ENCODE measurements around the gene TP73. TPM values are rescaled to one million over a fixed set of nuclear protein-coding genes. Genes with fewer than 3 reads are reported as not detected.

Gene TP73
- total RNA-seq, 1 experiment from 2014 or later, result 19.2 TPM

DNA sequence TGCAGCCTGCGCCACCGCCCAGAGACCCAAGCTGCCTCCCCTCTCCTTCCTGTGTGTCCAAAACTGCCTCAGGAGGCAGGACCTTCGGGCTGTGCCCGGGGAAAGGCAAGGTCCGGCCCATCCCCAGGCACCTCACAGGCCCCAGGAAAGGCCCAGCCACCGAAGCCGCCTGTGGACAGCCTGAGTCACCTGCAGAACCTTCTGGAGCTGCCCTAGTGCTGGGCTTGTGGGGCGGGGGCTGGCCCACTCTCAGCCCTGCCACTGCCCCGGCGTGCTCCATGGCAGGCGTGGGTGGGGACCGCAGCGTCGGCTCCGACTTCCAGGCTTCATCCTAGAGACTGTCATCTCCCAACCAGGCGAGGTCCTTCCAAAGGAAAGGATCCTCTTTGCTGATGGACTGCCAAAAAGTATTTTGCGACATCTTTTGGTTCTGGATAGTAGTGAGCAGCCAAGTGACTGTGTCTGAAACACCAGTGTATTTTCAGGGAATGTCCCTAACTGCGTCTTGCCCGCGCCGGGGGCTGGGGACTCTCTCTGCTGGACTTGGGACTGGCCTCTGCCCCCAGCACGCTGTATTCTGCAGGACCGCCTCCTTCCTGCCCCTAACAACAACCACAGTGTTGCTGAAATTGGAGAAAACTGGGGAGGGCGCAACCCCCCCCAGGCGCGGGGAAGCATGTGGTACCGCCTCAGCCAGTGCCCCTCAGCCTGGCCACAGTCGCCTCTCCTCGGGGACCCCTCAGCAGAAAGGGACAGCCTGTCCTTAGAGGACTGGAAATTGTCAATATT is 81.0 kb downstream of the TP73 start:
- H3K27ac ChIP-seq (ENCODE audit: low read depth, low read length), result no peak overlapping the region
- DNase-seq (ENCODE audit: low read depth, low spot score), result no peak
- H2AFZ ChIP-seq (ENCODE audit: low read depth, low read length, poor library complexity, severe bottlenecking), result no peak overlapping the region
- no peaks in the 10 kb centered on the region for H3K4me1 ChIP-seq (ENCODE audit: control insufficient read depth in 1 of 2, insufficient read depth in 2 of 2, low read length in 2 of 2)
- no peaks in the 10 kb centered on the region for H3K9me2 ChIP-seq (ENCODE audit: insufficient read depth)
- H3K9ac ChIP-seq (ENCODE audit: low read length), result no peak overlapping the region
- ChIA-PET RAD21 (ENCODE audit: low non-redundant PET in 1 of 2, low total read pairs in 2 of 2, uncharacterized antibody in 2 of 2, unreplicated experiment in 2 of 2) (no interaction called here), CTCF (interaction anchor here (1.8 kb wide), 1 partner anchor 9 kb away, joined by 5 read pairs; no protein-coding TSS in a partner anchor), POLR2A (no interaction called here)
- H3K4me3 ChIP-seq (replicated peaks in 1 of 2; ENCODE audit: low read depth in 1 of 2, low read length in 2 of 2), result no peak overlapping the region
- intact Hi-C loops (cut with micrococcal nuclease), result no loop called here
- no peak for ATAC-seq
- BruUV-seq (replicated peaks), result no TSS peak
- H3K27me3 ChIP-seq (ENCODE audit: insufficient read depth, low read length), result no peaks in the 10 kb centered on the region
- TF ChIP-seq SRF (IDR thresholded peaks at IDR 0.05; ENCODE audit: low read depth) (no peak), CEBPB (IDR thresholded peaks at IDR 0.05; ENCODE audit: low read depth) (no peak), CTCF (IDR thresholded peaks at IDR 0.05 in 2 of 3, conservative IDR thresholded peaks at IDR 0.05 in 1 of 3; ENCODE audit: borderline replicate concordance in 1 of 3, insufficient read depth in 1 of 3, low read depth in 2 of 3, low read length in 2 of 3) (no peak), EZH2 (IDR thresholded peaks at IDR 0.05) (no peak)
- H3K9me3 ChIP-seq (ENCODE audit: control insufficient read depth in 1 of 2, insufficient read depth in 1 of 2, low read depth in 1 of 2, low read length in 2 of 2), result no peaks in the 10 kb centered on the region
- H4K20me1 ChIP-seq (ENCODE audit: insufficient read depth), result no peaks in the 10 kb centered on the region
- no peak overlapping the region for H3K4me2 ChIP-seq (ENCODE audit: low read length)
- no peaks in the 10 kb centered on the region for H3K79me2 ChIP-seq (ENCODE audit: insufficient read depth, low read length)
- H3K36me3 ChIP-seq (ENCODE audit: control insufficient read depth in 1 of 2, insufficient read depth in 2 of 2, low read length in 2 of 2), result no peaks in the 10 kb centered on the region

DNA sequence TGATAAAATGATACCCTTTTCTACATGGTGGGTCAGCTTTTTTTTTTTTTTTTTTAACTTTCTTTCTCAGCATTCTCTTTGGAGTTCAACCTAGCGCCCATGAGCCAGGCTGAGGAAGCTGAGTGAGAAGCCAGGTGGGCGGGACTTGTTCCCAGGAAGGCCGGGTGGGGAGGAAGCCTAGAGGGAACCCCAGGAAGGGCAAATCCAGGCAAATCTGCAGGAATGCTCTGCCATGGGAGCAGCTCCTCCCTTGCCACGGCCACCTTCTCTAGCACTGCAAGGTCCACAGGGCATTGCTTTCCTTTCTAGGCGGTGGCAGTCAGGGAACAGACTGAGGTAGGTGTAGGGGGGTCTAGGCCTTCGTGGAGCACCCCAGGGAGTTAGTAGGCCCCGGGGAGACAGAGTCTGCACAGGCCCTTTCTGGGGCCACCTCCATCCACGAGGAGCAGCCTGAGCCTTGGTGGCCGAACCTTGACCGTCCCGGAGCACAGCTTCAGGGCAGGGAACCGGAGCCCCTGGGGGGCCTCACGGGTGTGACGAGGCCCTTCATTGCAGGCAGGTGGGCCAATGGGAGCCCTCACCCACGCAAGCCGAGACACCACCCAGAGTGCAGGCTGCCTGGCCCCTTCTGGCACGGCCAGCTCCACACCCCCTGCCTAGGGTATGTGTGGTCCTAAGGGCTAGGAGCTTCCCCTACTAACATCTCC is 81.7 kb downstream of the TP73 start:
- ChIA-PET CTCF (interaction anchor here (1.8 kb wide), 1 partner anchor 9 kb away, joined by 5 read pairs; no protein-coding TSS in a partner anchor), POLR2A (no interaction called here), RAD21 (ENCODE audit: low non-redundant PET in 1 of 2, low total read pairs in 2 of 2, uncharacterized antibody in 2 of 2, unreplicated experiment in 2 of 2) (no interaction called here)
- H3K79me2 ChIP-seq (ENCODE audit: insufficient read depth, low read length), result no peaks in the 10 kb centered on the region
- H3K27me3 ChIP-seq (ENCODE audit: insufficient read depth, low read length), result no peaks in the 10 kb centered on the region
- no peaks in the 10 kb centered on the region for H3K9me2 ChIP-seq (ENCODE audit: insufficient read depth)
- no peaks in the 10 kb centered on the region for H4K20me1 ChIP-seq (ENCODE audit: insufficient read depth)
- BruUV-seq (replicated peaks), result no TSS peak
- DNase-seq (ENCODE audit: low read depth, low spot score) (no peak), ATAC-seq (no peak)
- H2AFZ ChIP-seq (ENCODE audit: low read depth, low read length, poor library complexity, severe bottlenecking), result no peak overlapping the region
- H3K4me3 ChIP-seq (replicated peaks in 1 of 2; ENCODE audit: low read depth in 1 of 2, low read length in 2 of 2), result no peak overlapping the region
- H3K9ac ChIP-seq (ENCODE audit: low read length), result no peak overlapping the region
- no peaks in the 10 kb centered on the region for H3K36me3 ChIP-seq (ENCODE audit: control insufficient read depth in 1 of 2, insufficient read depth in 2 of 2, low read length in 2 of 2)
- H3K27ac ChIP-seq (ENCODE audit: low read depth, low read length), result no peak overlapping the region
- no peaks in the 10 kb centered on the region for H3K9me3 ChIP-seq (ENCODE audit: control insufficient read depth in 1 of 2, insufficient read depth in 1 of 2, low read depth in 1 of 2, low read length in 2 of 2)
- H3K4me1 ChIP-seq (ENCODE audit: control insufficient read depth in 1 of 2, insufficient read depth in 2 of 2, low read length in 2 of 2), result no peaks in the 10 kb centered on the region
- H3K4me2 ChIP-seq (ENCODE audit: low read length), result no peak overlapping the region
- intact Hi-C loops (cut with micrococcal nuclease), result no loop called here
- no peak for TF ChIP-seq ZBTB33 (IDR thresholded peaks at IDR 0.05; ENCODE audit: extremely low read depth, insufficient replicate concordance, low read length)
- no peak for TF ChIP-seq SIN3A (IDR thresholded peaks at IDR 0.05; ENCODE audit: low read depth)
- TF ChIP-seq CTCF (IDR thresholded peaks at IDR 0.05 in 2 of 3, conservative IDR thresholded peaks at IDR 0.05 in 1 of 3; ENCODE audit: borderline replicate concordance in 1 of 3, insufficient read depth in 1 of 3, low read depth in 2 of 3, low read length in 2 of 3), result no peak
- TF ChIP-seq FOSL1 (IDR thresholded peaks at IDR 0.05; ENCODE audit: low read depth), result no peak
- TF ChIP-seq RAD21 (IDR thresholded peaks at IDR 0.05; ENCODE audit: low read depth), result no peak
- no peak for TF ChIP-seq EZH2 (IDR thresholded peaks at IDR 0.05)
- TF ChIP-seq CBX3 (IDR thresholded peaks at IDR 0.05; ENCODE audit: low read depth), result no peak
- no peak for TF ChIP-seq TCF7L2 (IDR thresholded peaks at IDR 0.05; ENCODE audit: borderline replicate concordance, extremely low read depth, insufficient read depth, insufficient read length)
- no peak for TF ChIP-seq ELF1 (IDR thresholded peaks at IDR 0.05; ENCODE audit: borderline replicate concordance, low read depth)
